Osteoblast (primary cell): ENCODE measurements around the gene CPEB3. TPM values are rescaled to one million over a fixed set of nuclear protein-coding genes. Genes with fewer than 3 reads are reported as not detected.

Experiments
- DNase-seq: peaks from one replicate; pipeline ENCODE4 v3.0.0; 2011; ENCODE audit warnings: low spot score, mixed read lengths; ENCODE audit not compliant: insufficient read length; ENCODE audit errors: missing footprints
- H2AFZ ChIP-seq: 2 replicates; pipeline ENCODE4 v1.6.0; 2011; ENCODE audit warnings: mild to moderate bottlenecking, low read length
- H3K27ac ChIP-seq: 2 replicates; pipeline ENCODE4 v1.5.1; 2011; ENCODE audit warnings: mild to moderate bottlenecking, low read depth, low read length, moderate library complexity
- H3K27me3 ChIP-seq: 2 replicates; pipeline ENCODE4 v1.6.0; 2012; ENCODE audit warnings: mild to moderate bottlenecking, control low read depth, inconsistent platforms, low read length, moderate library complexity; ENCODE audit not compliant: insufficient read depth
- H3K36me3 ChIP-seq: 2 replicates; pipeline ENCODE4 v1.5.1; 2011; ENCODE audit warnings: mild to moderate bottlenecking, low read length, control low read depth, moderate library complexity; ENCODE audit not compliant: insufficient read depth
- H3K4me1 ChIP-seq: 2 replicates; pipeline ENCODE4 v1.5.1; 2011; ENCODE audit warnings: mild to moderate bottlenecking, low read length, control low read depth, moderate library complexity; ENCODE audit not compliant: insufficient read depth
- H3K4me2 ChIP-seq: 2 replicates; pipeline ENCODE4 v1.6.0; 2011; ENCODE audit warnings: mild to moderate bottlenecking, low read length; ENCODE audit not compliant: insufficient read depth
- H3K4me3 ChIP-seq: fragments of 200-600 bp; sonication (generic); 3 replicates; pipeline ENCODE4 v1.5.1; 2012; ENCODE audit warnings: mild to moderate bottlenecking, low read length, inconsistent platforms; ENCODE audit not compliant: insufficient read depth
- H3K79me2 ChIP-seq: 2 replicates; pipeline ENCODE4 v1.6.0; 2012; ENCODE audit warnings: mild to moderate bottlenecking, low read length, control low read depth, inconsistent platforms; ENCODE audit not compliant: insufficient read depth
- H3K9me3 ChIP-seq: 2 replicates; pipeline ENCODE4 v1.5.1; 2011; ENCODE audit warnings: low read depth, low read length, control low read depth
- H4K20me1 ChIP-seq: 2 replicates; pipeline ENCODE4 v1.6.0; 2012; ENCODE audit warnings: mild to moderate bottlenecking, low read length, control low read depth; ENCODE audit not compliant: insufficient read depth
- total RNA-seq: library from RNA; depleted of rRNA; stranded (reverse); fragments of >200 nt; gene quantifications from 2 replicates; pipeline ENCODE4 v1.2.3, GENCODE V29; 2012
- TF ChIP-seq, protein P1 (sequence below): IDR thresholded peaks from 2 replicates; pipeline ENCODE4 v1.5.1; 2011; ENCODE audit warnings: mild to moderate bottlenecking, low read depth, low read length, moderate library complexity; ENCODE audit errors: extremely low read depth

Gene CPEB3
- total RNA-seq, 1 donor, result 1.1 TPM

DNA sequence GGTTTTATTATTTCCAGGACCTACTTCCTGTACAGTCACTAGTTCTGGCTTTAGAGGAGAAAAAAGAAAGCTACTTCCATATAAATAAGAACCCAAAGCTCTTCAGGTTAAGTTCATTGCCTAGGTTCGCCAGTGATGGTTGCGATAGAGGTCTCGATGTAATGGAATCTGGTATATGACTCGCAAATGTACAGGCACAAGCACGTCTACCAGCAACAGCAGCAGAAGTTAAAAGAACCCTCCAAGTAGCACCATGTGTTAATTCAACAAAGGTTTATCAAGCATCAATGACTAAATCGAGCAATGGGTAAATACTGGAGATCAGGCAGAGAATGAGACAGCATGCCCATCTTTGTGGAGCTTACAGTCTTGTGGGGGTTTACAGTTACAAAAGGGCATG is 211.9 kb downstream of the CPEB3 start:
- Histone ChIP-seq H3K27ac (no peak overlapping the region), H4K20me1 (no peaks in the 10 kb centered on the region), H2AFZ (no peak overlapping the region), H3K4me1 (no peaks in the 10 kb centered on the region), H3K79me2 (no peaks in the 10 kb centered on the region), H3K4me3 (no peak overlapping the region), H3K4me2 (no peak overlapping the region), H3K27me3 (no peaks in the 10 kb centered on the region), H3K9me3 (no peaks in the 10 kb centered on the region), H3K36me3 (no peaks in the 10 kb centered on the region)
- DNase-seq, result no peak
- TF ChIP-seq, protein P1, sequence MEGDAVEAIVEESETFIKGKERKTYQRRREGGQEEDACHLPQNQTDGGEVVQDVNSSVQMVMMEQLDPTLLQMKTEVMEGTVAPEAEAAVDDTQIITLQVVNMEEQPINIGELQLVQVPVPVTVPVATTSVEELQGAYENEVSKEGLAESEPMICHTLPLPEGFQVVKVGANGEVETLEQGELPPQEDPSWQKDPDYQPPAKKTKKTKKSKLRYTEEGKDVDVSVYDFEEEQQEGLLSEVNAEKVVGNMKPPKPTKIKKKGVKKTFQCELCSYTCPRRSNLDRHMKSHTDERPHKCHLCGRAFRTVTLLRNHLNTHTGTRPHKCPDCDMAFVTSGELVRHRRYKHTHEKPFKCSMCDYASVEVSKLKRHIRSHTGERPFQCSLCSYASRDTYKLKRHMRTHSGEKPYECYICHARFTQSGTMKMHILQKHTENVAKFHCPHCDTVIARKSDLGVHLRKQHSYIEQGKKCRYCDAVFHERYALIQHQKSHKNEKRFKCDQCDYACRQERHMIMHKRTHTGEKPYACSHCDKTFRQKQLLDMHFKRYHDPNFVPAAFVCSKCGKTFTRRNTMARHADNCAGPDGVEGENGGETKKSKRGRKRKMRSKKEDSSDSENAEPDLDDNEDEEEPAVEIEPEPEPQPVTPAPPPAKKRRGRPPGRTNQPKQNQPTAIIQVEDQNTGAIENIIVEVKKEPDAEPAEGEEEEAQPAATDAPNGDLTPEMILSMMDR, result no peak

DNA sequence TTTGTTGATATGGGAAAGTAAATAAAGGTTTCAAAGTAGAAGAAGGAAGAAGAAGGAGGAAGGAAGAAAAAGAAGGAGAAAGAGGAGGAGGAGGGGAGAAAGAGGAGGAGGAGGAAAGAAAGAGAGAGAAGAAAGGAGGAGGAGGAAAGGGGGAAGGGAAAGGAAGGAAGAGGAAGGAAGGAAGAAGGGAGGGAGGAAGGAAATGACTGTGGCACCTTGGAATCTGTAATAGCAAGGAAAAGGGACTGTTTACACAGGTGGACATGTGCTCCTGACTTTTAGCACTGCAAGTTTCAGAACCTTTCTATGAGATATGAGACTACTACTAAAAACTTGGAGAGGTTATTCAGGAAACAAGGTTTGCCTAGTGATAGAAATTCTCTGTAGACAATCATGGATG is 214.2 kb downstream of the CPEB3 start:
- H3K4me1 ChIP-seq, result no peaks in the 10 kb centered on the region
- H3K4me2 ChIP-seq, result no peak overlapping the region
- H3K79me2 ChIP-seq, result no peaks in the 10 kb centered on the region
- H3K27me3 ChIP-seq, result no peaks in the 10 kb centered on the region
- no peak overlapping the region for H2AFZ ChIP-seq
- no peaks in the 10 kb centered on the region for H4K20me1 ChIP-seq
- no peak for DNase-seq
- no peaks in the 10 kb centered on the region for H3K36me3 ChIP-seq
- H3K9me3 ChIP-seq, result no peaks in the 10 kb centered on the region
- no peak overlapping the region for H3K27ac ChIP-seq
- H3K4me3 ChIP-seq, result no peak overlapping the region
- TF ChIP-seq, protein P1, result no peak

DNA sequence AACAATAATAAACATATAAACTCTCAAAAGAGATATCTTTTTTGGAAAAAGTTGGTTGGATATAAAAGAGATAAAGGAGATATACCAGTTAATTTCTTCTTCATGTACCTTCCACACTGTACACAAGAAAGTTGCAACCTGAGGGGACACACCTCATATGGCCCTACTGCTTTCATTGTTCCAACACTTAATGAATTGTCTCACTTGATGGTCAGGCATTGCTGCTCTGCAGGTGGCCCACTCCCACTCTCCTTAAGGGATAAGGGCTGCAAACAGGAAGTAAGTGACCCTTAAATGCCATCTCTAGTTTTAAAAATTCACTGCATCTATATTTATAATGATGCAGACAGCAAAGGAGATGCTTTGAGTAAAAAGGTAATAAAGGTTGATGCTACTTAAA is 215.0 kb downstream of the CPEB3 start:
- no peak overlapping the region for H2AFZ ChIP-seq
- TF ChIP-seq, protein P1, result no peak
- no peaks in the 10 kb centered on the region for H3K4me1 ChIP-seq
- no peaks in the 10 kb centered on the region for H3K79me2 ChIP-seq
- DNase-seq, result no peak
- no peaks in the 10 kb centered on the region for H3K9me3 ChIP-seq
- H3K4me2 ChIP-seq, result no peak overlapping the region
- H3K4me3 ChIP-seq, result no peak overlapping the region
- H3K36me3 ChIP-seq, result no peaks in the 10 kb centered on the region
- H3K27me3 ChIP-seq, result no peaks in the 10 kb centered on the region
- no peak overlapping the region for H3K27ac ChIP-seq
- no peaks in the 10 kb centered on the region for H4K20me1 ChIP-seq

DNA sequence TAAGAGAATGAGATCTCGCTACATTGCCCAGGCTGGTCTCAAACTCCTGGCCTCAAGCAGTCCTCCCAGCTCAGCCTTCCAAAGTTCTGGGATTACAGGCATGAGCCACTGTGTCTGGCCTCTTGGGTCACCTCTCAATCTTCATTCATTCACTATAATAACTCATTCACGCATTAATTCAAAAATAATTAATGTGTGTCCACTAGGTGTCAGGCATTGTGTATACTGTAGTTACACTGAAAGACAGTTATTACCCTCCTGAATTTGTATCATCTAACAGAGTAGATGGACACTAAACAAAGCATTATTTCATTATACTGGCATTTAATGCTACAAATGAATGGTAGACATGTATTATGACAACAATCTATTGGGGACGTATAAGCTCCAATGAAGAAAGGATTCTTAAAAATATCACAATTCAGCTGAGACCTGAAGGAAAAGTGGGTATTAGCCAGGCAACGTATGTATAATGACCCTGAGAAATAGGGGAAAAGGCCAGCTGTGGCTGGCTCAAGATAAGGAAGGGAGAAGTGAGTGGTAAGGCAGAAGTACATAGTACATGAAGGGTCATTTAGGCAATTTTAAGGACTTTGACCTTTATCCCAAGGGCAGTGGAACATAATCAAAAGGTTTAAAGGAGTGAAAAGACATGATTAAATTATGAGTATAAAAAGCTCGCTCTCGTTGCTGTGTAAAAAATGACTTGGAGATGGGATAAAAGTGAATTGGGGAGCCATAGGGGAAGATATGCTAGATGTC is 216.6 kb downstream of the CPEB3 start:
- Histone ChIP-seq H3K27me3 (no peaks in the 10 kb centered on the region), H4K20me1 (no peaks in the 10 kb centered on the region), H3K27ac (no peak overlapping the region), H3K9me3 (no peaks in the 10 kb centered on the region), H3K36me3 (no peaks in the 10 kb centered on the region), H2AFZ (no peak overlapping the region), H3K4me2 (no peak overlapping the region), H3K4me3 (no peak overlapping the region), H3K4me1 (no peaks in the 10 kb centered on the region), H3K79me2 (no peaks in the 10 kb centered on the region)
- DNase-seq, result no peak
- TF ChIP-seq, protein P1, result peak; percentile 21
